PC-3 (cell line): ENCODE results near the gene BRINP2. TPM values are rescaled to one million over a fixed set of nuclear protein-coding genes. Genes with fewer than 3 reads are reported as not detected.
A peak's percentile ranks its signal among the peaks of the same experiment; 100 is the strongest.

Source experiments
- ATAC-seq: fragments of 200-7000 bp; cut with Tn5 transposase; 2 replicates; pipeline ENCODE4 v1.9.1; 2020; ENCODE audit warnings: mild to moderate bottlenecking, moderate library complexity
- BruUV-seq: library from RNA; stranded (reverse); fragments of 400-500 nt; replicated peaks from 2 replicates; lab custom pipeline; 2021; lab: Mats Ljungman, UMichigan
- CTCF ChIA-PET: fragments of 300-600 bp; sonication (Branson Sonifier 250); formaldehyde crosslinking; loops from one replicate; lab custom pipeline; 2022; ENCODE audit warnings: antibody characterized with exemption; lab: Charles Lee
- POLR2A ChIA-PET: fragments of 300-600 bp; sonication (Branson Sonifier 250); formaldehyde crosslinking; loops from one replicate; lab custom pipeline; 2022; ENCODE audit warnings: antibody characterized with exemption; ENCODE audit not compliant: unreplicated experiment; lab: Charles Lee
- DNase-seq: peaks from one replicate; pipeline ENCODE4 v3.0.0-alpha.2; 2015
- H2AFZ ChIP-seq: fragments of 300-600 bp; sonication (generic); 2 replicates; pipeline ENCODE4 v1.6.0; 2016; ENCODE audit warnings: antibody characterized with exemption, low read length
- H3F3A ChIP-seq: fragments of 300-600 bp; sonication (generic); one replicate; pipeline ENCODE4 v1.6.0; 2017; ENCODE audit warnings: antibody characterized with exemption, low read length, control low read depth, mild to moderate bottlenecking; ENCODE audit not compliant: unreplicated experiment
- H3K27ac ChIP-seq: fragments of 300-600 bp; sonication (generic); 2 replicates; pipeline ENCODE4 v1.5.1; 2016; ENCODE audit warnings: mild to moderate bottlenecking, low read length
- H3K27me3 ChIP-seq: fragments of 300-600 bp; sonication (generic); 2 replicates; pipeline ENCODE4 v1.6.1; 2016; ENCODE audit warnings: low read length, mixed read lengths
- H3K36me3 ChIP-seq: fragments of 300-600 bp; sonication (generic); 2 replicates; pipeline ENCODE4 v1.6.1; 2016; ENCODE audit warnings: low read depth, mixed run types, low read length, mixed read lengths
- H3K4me1 ChIP-seq: fragments of 300-600 bp; sonication (generic); 2 replicates; pipeline ENCODE4 v1.5.1; 2016; ENCODE audit warnings: low read length; ENCODE audit not compliant: insufficient read depth
- H3K4me2 ChIP-seq: fragments of 300-600 bp; sonication (generic); 2 replicates; pipeline ENCODE4 v1.6.0; 2016; ENCODE audit warnings: low read length
- H3K4me3 ChIP-seq: fragments of 300-600 bp; sonication (generic); 2 replicates; pipeline ENCODE4 v1.5.1; 2016; ENCODE audit warnings: mild to moderate bottlenecking, low read length, mixed read lengths
- H3K79me2 ChIP-seq: fragments of 300-600 bp; sonication (generic); 2 replicates; pipeline ENCODE4 v1.6.1; 2017; ENCODE audit warnings: low read length, mixed read lengths
- H3K9ac ChIP-seq: fragments of 300-600 bp; sonication (generic); 2 replicates; pipeline ENCODE4 v1.6.0; 2016; ENCODE audit warnings: mild to moderate bottlenecking, low read length
- H3K9me2 ChIP-seq: fragments of 300-600 bp; sonication (generic); replicated peaks from 2 replicates; pipeline ENCODE4 v1.6.1; 2016; ENCODE audit warnings: mixed run types, low read length, mixed read lengths
- H3K9me3 ChIP-seq: fragments of 300-600 bp; sonication (generic); 2 replicates; pipeline ENCODE4 v1.6.1; 2016; ENCODE audit warnings: low read length, mixed read lengths
- H4K20me1 ChIP-seq: fragments of 300-600 bp; sonication (generic); 2 replicates; pipeline ENCODE4 v1.6.1; 2016; ENCODE audit warnings: low read length, mixed read lengths
- CTCF ChIP-seq: fragments of 300-600 bp; sonication (generic); conservative IDR thresholded peaks from 2 replicates; pipeline ENCODE4 v1.5.1; 2017; ENCODE audit warnings: antibody characterized with exemption, low read depth, mild to moderate bottlenecking, low read length
- EZH2 ChIP-seq: fragments of 300-600 bp; sonication (generic); IDR thresholded peaks from one replicate; pipeline ENCODE4 v1.6.1; 2017; ENCODE audit warnings: antibody characterized with exemption, mild to moderate bottlenecking, low read length; ENCODE audit not compliant: unreplicated experiment
- EZH2phosphoT487 ChIP-seq: fragments of 300-600 bp; sonication (generic); IDR thresholded peaks from 2 replicates; pipeline ENCODE4 v1.6.1; 2018; ENCODE audit warnings: mild to moderate bottlenecking, antibody characterized with exemption, low read length, borderline replicate concordance
- intact Hi-C: fragments of 100-400 bp; cut with micrococcal nuclease; formaldehyde crosslinking; loops from 2 replicates; pipeline ENCODE4 v1.9.0; 2023
- total RNA-seq: library from RNA; depleted of rRNA; stranded (reverse); fragments of >200 nt; gene quantifications from 2 replicates; pipeline ENCODE4 v1.2.3, GENCODE V29; 2014

BRINP2 gene
- total RNA-seq, 1 experiment from 2014 or later, result 2.6 TPM

- ATAC-seq (0 out of 2 replicates have a peak, but pooled peaks have one; percentile 7), DNase-seq (no peak)
- Histone ChIP-seq H3K4me3 (peak overlapping the region; percentile 57), H3K79me2 (no peaks in the 10 kb centered on the region), H3F3A (no peaks in the 10 kb centered on the region), H3K36me3 (no peaks in the 10 kb centered on the region), H3K27ac (no peak overlapping the region), H3K4me2 (peak overlapping the region; percentile 71), H4K20me1 (no peaks in the 10 kb centered on the region), H3K9ac (peak overlapping the region; percentile 14; the same call in 1 of the 2 replicates), H3K9me2 (no peaks in the 10 kb centered on the region), H2AFZ (peak overlapping the region; percentile 78), H3K9me3 (no peaks in the 10 kb centered on the region), H3K27me3 (no peaks in the 10 kb centered on the region), H3K4me1 (peaks cover 11% of the 10 kb centered on the region)
- ChIA-PET POLR2A (no interaction called here), CTCF (interaction anchor here (0.8 to 2.3 kb wide), 3 partner anchors 75 to 283 kb away, joined by 4 to 23 read pairs (median 13); no protein-coding TSS in a partner anchor)
- BruUV-seq, result no TSS peak
- intact Hi-C loops, result loop anchor here (1.0 to 10.0 kb wide), 5 partner anchors 99 to 764 kb away; no protein-coding TSS in a partner anchor
- TF ChIP-seq EZH2 (no peak), EZH2phosphoT487 (no peak), CTCF (no peak)
Measured at GRCh38 chr1:177181280-177181630, 10.5 kb downstream of the BRINP2 start.

DNA sequence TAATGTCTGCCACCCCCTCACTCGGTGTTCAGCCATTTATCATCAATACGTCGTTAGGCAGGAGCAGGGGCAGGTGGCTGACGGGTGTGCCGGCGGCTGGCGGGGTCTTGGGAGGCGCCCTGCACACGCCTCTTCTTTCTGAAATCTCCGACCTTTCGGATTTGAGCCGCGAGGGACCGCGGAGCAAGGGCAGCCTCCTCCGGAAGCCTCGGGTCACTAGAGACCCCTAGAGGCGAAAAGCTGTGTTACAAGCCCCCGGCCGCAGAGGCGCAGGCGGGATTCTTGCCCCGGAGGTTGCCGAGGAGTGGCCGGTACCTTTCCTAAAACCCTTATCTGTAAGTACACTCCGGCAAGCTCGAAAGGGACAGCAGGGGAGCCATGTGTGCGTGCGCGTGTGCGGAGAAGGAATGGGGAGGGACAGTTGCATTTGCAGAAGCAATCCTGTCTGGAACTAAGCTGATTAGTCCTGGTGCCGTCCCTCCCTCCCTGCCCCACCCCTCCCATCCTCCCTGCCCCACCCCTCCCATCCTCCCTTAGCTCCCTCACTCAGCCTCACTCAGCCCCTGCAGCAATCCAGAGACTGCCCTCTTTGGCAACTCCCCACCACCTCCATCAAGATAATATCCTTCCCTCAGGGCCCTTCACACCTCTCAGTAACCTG lies 11.0 kb downstream of the BRINP2 start:
- no peaks in the 10 kb centered on the region for H3K9me2 ChIP-seq
- intact Hi-C loops, result loop anchor here (1.0 to 10.0 kb wide), 6 partner anchors 75 to 763 kb away; no protein-coding TSS in a partner anchor
- POLR2A ChIA-PET, result no interaction called here
- ATAC-seq (peak; percentile 93), DNase-seq (peak; percentile 78)
- H3K27me3 ChIP-seq, result no peaks in the 10 kb centered on the region
- H3K9ac ChIP-seq, result peak overlapping the region; percentile 14; the same call in 1 of the 2 replicates
- CTCF ChIA-PET, result interaction anchor here (0.8 to 2.3 kb wide), 4 partner anchors 27 to 284 kb away, joined by 4 to 23 read pairs (median 8); no protein-coding TSS in a partner anchor
- no peaks in the 10 kb centered on the region for H3K9me3 ChIP-seq
- peak overlapping the region; percentile 71 for H3K4me2 ChIP-seq
- no peaks in the 10 kb centered on the region for H3K79me2 ChIP-seq
- no peaks in the 10 kb centered on the region for H4K20me1 ChIP-seq
- H2AFZ ChIP-seq, result peak overlapping the region; percentile 78
- no peaks in the 10 kb centered on the region for H3K36me3 ChIP-seq
- no peak for TF ChIP-seq EZH2phosphoT487
- peak; percentile 79 for TF ChIP-seq CTCF
- peaks cover 11% of the 10 kb centered on the region for H3K4me1 ChIP-seq
- H3K27ac ChIP-seq, result no peak overlapping the region
- no peaks in the 10 kb centered on the region for H3F3A ChIP-seq
- peak overlapping the region; percentile 57 for H3K4me3 ChIP-seq
- BruUV-seq, result no TSS peak

GRCh38 chr1:177183836-177184235 lies 13.1 kb downstream of the BRINP2 start:
- Histone ChIP-seq H2AFZ (no peak overlapping the region), H3F3A (no peaks in the 10 kb centered on the region), H3K9me3 (no peaks in the 10 kb centered on the region), H3K9ac (no peak overlapping the region), H3K9me2 (no peaks in the 10 kb centered on the region), H3K36me3 (no peaks in the 10 kb centered on the region), H3K27ac (no peak overlapping the region), H3K79me2 (no peaks in the 10 kb centered on the region), H3K4me2 (no peak overlapping the region), H3K4me3 (no peak overlapping the region), H3K27me3 (no peaks in the 10 kb centered on the region), H4K20me1 (no peaks in the 10 kb centered on the region), H3K4me1 (peaks cover 11% of the 10 kb centered on the region)
- no peak for ATAC-seq
- TF ChIP-seq EZH2phosphoT487 (no peak), EZH2 (no peak), CTCF (no peak)
- intact Hi-C loops, result loop anchor here (2.0 to 10.0 kb wide), 4 partner anchors 73 to 761 kb away; no protein-coding TSS in a partner anchor
- ChIA-PET CTCF (no interaction called here), POLR2A (no interaction called here)
- no peak for DNase-seq
- BruUV-seq, result no TSS peak
